Esophagus muscularis mucosa (tissue), 4 donors: ENCODE measurements around the gene CRACR2B.

Experiments used
- CTCF ChIP-seq, 3 experiments: fragments of 200-600 bp in 2 of 3; fragments of 450-650 bp in 1 of 3; sonication (generic) in 2 of 3; IDR thresholded peaks; one replicate each; pipeline ENCODE4 v1.5.1; 2017 to 2019; ENCODE audit warnings: antibody characterized with exemption in 3 of 3, mild to moderate bottlenecking in 2 of 3, moderate library complexity in 1 of 3
- EP300 ChIP-seq: sonication (generic); formaldehyde crosslinking; IDR thresholded peaks from one replicate; pipeline ENCODE4 v1.6.1; 2017; ENCODE audit warnings: antibody characterized with exemption
- POLR2A ChIP-seq: fragments of 450-650 bp; IDR thresholded peaks from one replicate; pipeline ENCODE4 v1.6.1; 2017; ENCODE audit warnings: antibody characterized with exemption, moderate library complexity, mild to moderate bottlenecking, low read depth

- no peak for TF ChIP-seq CTCF (IDR thresholded peaks at IDR 0.05)
- no peak for TF ChIP-seq EP300
- no peak for TF ChIP-seq POLR2A
These were observed 45.2 kb upstream of the CRACR2B start for GRCh38 chr11:782264-783174.
